GM06990 (cell line): ENCODE measurements around the gene CEP126.
A peak's percentile ranks its signal among the peaks of the same experiment; 100 is the strongest.

Experiments used
- DNase-seq: peaks from one replicate; pipeline ENCODE4 v3.0.0-alpha.2; 2011; ENCODE audit not compliant: insufficient read length; ENCODE audit errors: extremely low read depth
- H3K27me3 ChIP-seq: replicated peaks from 2 replicates; pipeline ENCODE4 v1.6.0; 2011; ENCODE audit warnings: low read length; ENCODE audit not compliant: control insufficient read depth, insufficient read depth
- H3K36me3 ChIP-seq: 2 replicates; pipeline ENCODE4 v1.5.1; 2011; ENCODE audit warnings: low read length; ENCODE audit not compliant: control insufficient read depth, insufficient read depth
- H3K4me3 ChIP-seq: replicated peaks from 2 replicates; pipeline ENCODE4 v1.5.1; 2011; ENCODE audit warnings: low read depth, mild to moderate bottlenecking, control low read depth, low read length
- TF ChIP-seq, protein P1 (sequence below): IDR thresholded peaks from 2 replicates; pipeline ENCODE4 v1.5.1; 2011; ENCODE audit warnings: low read length, control low read depth, mild to moderate bottlenecking, inconsistent platforms; ENCODE audit not compliant: insufficient read depth, poor library complexity, severe bottlenecking

CEP126 gene

DNA sequence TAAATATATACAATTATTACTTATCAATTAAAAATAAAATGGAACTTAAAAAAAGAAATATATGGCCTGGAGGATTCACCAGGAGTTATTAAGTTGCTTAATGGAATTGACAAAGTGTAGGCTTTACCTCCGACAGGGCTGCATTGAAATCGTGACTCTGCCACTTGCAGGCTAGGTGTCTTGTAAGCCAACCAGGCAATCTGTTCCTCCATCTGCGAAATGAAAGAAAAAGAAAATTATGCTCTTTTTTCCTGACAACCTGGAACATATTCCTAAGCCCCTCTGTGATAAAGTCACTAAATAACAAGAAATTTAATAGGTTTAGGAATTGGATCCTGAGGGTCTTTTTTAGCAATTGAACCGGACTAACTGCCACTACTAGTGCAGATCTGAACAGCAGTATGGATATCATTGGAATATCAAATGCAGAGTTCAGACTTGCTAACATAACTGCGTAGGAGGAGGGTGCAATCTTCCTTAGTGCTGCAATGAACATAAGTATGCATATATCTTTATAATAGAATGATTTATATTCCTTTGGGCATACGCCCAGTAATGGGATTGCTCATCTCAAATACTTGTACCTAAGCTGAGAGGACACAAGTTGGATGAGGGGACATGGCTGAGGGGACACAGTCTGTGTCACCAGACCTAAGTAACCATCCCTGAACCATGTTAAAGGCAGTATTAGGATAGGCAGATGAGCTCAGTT, 42.5 kb upstream of the CEP126 start:
- TF ChIP-seq, protein P1, sequence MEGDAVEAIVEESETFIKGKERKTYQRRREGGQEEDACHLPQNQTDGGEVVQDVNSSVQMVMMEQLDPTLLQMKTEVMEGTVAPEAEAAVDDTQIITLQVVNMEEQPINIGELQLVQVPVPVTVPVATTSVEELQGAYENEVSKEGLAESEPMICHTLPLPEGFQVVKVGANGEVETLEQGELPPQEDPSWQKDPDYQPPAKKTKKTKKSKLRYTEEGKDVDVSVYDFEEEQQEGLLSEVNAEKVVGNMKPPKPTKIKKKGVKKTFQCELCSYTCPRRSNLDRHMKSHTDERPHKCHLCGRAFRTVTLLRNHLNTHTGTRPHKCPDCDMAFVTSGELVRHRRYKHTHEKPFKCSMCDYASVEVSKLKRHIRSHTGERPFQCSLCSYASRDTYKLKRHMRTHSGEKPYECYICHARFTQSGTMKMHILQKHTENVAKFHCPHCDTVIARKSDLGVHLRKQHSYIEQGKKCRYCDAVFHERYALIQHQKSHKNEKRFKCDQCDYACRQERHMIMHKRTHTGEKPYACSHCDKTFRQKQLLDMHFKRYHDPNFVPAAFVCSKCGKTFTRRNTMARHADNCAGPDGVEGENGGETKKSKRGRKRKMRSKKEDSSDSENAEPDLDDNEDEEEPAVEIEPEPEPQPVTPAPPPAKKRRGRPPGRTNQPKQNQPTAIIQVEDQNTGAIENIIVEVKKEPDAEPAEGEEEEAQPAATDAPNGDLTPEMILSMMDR = no peak
- Histone ChIP-seq H3K4me3 (no peak overlapping the region), H3K27me3 (no peaks in the 10 kb centered on the region), H3K36me3 (no peaks in the 10 kb centered on the region)
- no peak for DNase-seq

DNA sequence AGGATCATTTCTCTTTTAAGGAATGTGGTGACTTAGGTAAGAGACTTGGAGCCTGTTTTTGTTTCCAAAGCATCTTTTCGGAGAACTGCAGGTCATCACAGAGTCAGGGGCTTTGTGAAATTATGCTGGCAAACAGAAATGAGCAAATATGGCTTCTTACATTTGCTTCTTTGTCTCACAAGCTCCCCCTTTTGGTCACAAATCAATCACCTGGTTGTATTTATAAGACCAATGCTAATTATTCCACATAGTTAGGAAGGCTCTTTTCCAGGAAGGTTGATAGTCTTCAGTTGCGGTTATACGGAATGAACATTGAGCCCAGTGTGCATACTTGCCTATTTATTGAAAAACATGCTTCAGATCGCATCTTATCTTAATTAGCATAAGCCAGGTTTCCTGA, 34.6 kb upstream of the CEP126 start:
- no peak for DNase-seq
- TF ChIP-seq, protein P1 = peak; percentile 56
- no peaks in the 10 kb centered on the region for H3K27me3 ChIP-seq
- H3K36me3 ChIP-seq = no peaks in the 10 kb centered on the region
- H3K4me3 ChIP-seq = no peak overlapping the region

DNA sequence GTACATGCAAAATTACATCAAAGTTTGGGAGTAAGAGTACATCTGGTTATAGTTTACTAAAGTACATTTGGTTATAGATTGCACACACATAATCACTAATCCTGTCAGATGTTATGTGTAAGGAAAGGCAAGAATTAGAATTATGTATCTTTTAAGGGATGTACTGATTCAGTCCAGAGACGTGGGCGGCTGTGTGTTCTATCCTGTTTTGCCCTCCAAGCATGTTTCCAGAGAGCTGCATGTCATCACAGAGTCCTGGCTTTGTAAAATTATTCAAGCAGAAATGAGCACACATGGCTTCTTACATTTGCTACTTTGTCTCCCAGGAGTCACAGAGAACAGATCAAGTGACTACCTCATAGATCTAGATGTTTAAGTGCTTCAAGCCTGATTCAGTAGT, 33.2 kb upstream of the CEP126 start:
- no peaks in the 10 kb centered on the region for H3K27me3 ChIP-seq
- TF ChIP-seq, protein P1 = no peak
- DNase-seq = no peak
- H3K36me3 ChIP-seq = no peaks in the 10 kb centered on the region
- H3K4me3 ChIP-seq = no peak overlapping the region

DNA sequence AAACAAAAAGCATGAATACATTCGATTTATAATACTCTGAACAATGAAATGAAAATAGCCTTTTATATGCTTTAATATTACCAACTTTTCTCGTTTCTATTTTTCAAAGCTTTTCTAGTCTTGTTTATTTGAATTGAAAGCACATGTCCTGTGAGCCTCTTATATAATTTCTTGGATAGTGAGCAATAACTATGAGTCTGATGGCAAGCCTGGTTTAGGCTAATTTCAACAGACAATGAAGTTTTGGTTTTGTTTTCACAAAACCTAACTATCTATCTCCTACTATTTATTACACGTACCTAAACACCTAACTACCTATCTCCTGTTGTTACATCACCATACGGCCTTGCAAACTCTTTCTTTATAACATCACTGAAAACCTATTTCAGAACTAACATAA, 29.2 kb upstream of the CEP126 start:
- no peaks in the 10 kb centered on the region for H3K27me3 ChIP-seq
- H3K36me3 ChIP-seq = no peaks in the 10 kb centered on the region
- TF ChIP-seq, protein P1 = no peak
- no peak for DNase-seq
- no peak overlapping the region for H3K4me3 ChIP-seq

DNA sequence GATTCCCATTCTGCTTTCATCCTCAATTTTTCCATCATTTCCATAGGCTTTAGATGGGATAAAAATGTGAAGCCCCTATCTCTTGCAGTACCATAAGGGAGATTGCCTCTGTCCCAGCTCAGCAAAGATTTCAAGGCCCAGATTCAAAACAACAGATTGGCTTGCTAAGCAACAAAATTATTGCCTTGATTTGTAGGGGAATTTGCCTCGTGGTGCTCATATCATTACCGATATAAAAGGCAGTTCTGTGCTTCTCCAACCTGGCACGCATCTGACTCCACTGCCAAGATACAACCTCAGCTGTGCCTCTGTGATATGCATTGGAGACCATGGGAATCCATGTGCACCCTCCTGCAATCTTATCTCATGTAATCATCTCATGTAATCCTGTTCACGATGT, 25.0 kb upstream of the CEP126 start:
- no peak for DNase-seq
- Histone ChIP-seq H3K36me3 (no peaks in the 10 kb centered on the region), H3K27me3 (no peaks in the 10 kb centered on the region), H3K4me3 (no peak overlapping the region)
- TF ChIP-seq, protein P1 = no peak

DNA sequence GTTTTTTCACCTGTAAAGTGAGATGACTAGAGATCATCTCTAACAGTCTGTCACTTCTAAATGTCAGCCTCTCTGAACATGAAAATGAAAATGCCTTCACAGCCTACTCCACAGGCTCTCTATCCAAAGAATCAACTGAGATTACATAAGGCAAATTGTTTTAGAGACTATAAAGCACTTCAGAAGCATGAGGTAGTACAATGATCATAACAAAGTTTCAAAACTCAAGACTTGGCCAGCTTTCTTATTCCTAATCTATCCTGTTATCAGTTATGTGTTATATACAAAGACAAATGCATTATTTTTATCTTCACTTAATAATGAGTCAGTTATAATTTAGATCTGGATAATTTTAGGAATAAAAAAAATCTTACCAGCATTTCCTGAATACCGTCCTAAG, 20.3 kb upstream of the CEP126 start:
- TF ChIP-seq, protein P1 = no peak
- DNase-seq = no peak
- H3K27me3 ChIP-seq = no peaks in the 10 kb centered on the region
- no peak overlapping the region for H3K4me3 ChIP-seq
- H3K36me3 ChIP-seq = no peaks in the 10 kb centered on the region
